Neutrophil (primary cell): Measurements from ENCODE around the gene GSC2.
A peak's percentile ranks its signal among the peaks of the same experiment; 100 is the strongest.

Source experiments
- H3K27ac ChIP-seq: fragments of 200-600 bp; sonication (generic); 2 replicates; pipeline ENCODE4 v1.5.1; 2016; ENCODE audit warnings: mild to moderate bottlenecking, moderate library complexity
- H3K27me3 ChIP-seq: fragments of 200-600 bp; sonication (generic); 2 replicates; pipeline ENCODE4 v1.6.0; 2016; ENCODE audit warnings: mild to moderate bottlenecking
- H3K36me3 ChIP-seq: fragments of 200-600 bp; sonication (generic); 2 replicates; pipeline ENCODE4 v1.5.1; 2017
- H3K4me1 ChIP-seq, 2 experiments: fragments of 200-600 bp in 1 of 2; sonication (generic) in 1 of 2; 1 replicate in 1 of 2; 2 replicates in 1 of 2; pipeline versions ENCODE4 v1.5.1 to v1.6.1; 2013 to 2016; ENCODE audit warnings: low read depth in 1 of 2, low read length in 1 of 2, mild to moderate bottlenecking in 1 of 2, moderate library complexity in 1 of 2; ENCODE audit not compliant: control insufficient read depth in 1 of 2, insufficient read depth in 1 of 2
- H3K4me3 ChIP-seq, 2 experiments: fragments of 200-600 bp in 1 of 2; sonication (generic) in 1 of 2; 1 replicate in 1 of 2; 2 replicates in 1 of 2; pipeline ENCODE4 v1.5.1; 2013 to 2016; ENCODE audit warnings: low read depth in 1 of 2, low read length in 1 of 2, mild to moderate bottlenecking in 1 of 2, moderate library complexity in 1 of 2
- H3K9me3 ChIP-seq: fragments of 200-600 bp; sonication (generic); 2 replicates; pipeline ENCODE4 v1.5.1; 2016
- TF ChIP-seq, protein P1 (sequence below): fragments of 200-600 bp; sonication (generic); IDR thresholded peaks from 2 replicates; pipeline ENCODE4 v1.5.1; 2016; ENCODE audit warnings: antibody characterized with exemption

Gene GSC2

DNA sequence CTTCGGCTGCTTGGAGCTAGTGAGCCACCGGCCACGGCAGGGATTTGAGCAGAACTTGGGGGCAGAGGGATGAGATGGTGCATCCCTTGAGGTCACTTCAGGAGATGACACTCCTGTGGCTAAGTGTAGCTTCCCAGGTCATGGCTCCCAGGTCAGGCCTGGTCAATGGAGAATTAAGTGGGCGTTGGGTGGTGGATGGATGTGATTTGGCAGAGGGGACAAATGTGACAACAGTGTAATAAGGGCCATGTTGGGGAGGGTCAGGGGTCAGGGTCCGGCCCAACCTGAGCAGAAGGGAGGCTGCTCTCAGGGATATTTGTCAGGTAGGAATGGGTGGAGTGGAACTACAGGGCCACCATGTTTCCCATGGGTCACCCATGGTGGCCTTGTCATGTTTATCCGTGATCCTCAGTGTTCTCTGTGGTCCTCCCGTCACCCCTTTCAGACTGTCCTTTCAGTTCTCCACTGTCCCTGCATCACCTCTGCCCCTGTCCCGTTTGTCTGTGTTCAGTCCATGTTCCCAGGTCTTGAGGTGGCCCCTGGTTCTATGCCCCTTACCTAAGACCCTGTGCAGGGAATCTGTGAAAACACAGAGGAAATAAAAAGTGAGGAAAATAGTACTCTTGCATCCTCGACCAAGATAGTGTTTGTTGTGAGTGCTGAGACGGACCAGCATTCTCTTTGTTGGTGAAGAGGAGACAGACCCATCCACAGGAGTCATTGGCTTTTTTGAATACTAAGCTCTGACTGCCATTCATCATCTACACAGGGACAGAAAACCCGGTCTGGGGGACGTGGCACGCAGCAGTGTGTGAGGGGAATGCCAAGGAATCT is 22.3 kb upstream of the GSC2 start:
- Histone ChIP-seq H3K4me3 (peak overlapping the region; percentile 79 to 92), H3K4me1 (peaks cover 31 to 32% of the 10 kb centered on the region in 2 experiments), H3K36me3 (peaks cover 17% of the 10 kb centered on the region), H3K9me3 (no peaks in the 10 kb centered on the region), H3K27me3 (peaks cover 39% of the 10 kb centered on the region), H3K27ac (peak overlapping the region; percentile 26)
- TF ChIP-seq, protein P1, sequence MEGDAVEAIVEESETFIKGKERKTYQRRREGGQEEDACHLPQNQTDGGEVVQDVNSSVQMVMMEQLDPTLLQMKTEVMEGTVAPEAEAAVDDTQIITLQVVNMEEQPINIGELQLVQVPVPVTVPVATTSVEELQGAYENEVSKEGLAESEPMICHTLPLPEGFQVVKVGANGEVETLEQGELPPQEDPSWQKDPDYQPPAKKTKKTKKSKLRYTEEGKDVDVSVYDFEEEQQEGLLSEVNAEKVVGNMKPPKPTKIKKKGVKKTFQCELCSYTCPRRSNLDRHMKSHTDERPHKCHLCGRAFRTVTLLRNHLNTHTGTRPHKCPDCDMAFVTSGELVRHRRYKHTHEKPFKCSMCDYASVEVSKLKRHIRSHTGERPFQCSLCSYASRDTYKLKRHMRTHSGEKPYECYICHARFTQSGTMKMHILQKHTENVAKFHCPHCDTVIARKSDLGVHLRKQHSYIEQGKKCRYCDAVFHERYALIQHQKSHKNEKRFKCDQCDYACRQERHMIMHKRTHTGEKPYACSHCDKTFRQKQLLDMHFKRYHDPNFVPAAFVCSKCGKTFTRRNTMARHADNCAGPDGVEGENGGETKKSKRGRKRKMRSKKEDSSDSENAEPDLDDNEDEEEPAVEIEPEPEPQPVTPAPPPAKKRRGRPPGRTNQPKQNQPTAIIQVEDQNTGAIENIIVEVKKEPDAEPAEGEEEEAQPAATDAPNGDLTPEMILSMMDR, result no peak

DNA sequence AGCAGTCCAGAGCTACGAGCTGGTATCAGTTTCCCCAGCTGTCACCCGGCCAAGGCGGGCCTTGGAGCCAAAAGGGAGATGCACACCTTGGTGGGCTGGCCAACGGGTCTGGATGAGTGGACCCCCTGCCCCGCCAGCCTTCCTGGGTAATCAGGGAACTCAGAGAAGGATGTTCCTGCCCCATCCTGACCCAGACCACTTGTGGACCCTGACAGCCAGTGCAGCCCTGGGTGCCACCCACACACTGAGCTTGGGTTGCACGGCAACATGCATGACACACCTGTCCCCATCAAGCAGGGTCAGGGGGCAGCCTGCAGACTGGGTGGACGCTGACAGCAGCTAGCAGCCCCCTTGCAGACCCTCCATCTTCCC is 19.8 kb upstream of the GSC2 start:
- peaks cover 29% of the 10 kb centered on the region in 2 experiments for H3K4me1 ChIP-seq

DNA sequence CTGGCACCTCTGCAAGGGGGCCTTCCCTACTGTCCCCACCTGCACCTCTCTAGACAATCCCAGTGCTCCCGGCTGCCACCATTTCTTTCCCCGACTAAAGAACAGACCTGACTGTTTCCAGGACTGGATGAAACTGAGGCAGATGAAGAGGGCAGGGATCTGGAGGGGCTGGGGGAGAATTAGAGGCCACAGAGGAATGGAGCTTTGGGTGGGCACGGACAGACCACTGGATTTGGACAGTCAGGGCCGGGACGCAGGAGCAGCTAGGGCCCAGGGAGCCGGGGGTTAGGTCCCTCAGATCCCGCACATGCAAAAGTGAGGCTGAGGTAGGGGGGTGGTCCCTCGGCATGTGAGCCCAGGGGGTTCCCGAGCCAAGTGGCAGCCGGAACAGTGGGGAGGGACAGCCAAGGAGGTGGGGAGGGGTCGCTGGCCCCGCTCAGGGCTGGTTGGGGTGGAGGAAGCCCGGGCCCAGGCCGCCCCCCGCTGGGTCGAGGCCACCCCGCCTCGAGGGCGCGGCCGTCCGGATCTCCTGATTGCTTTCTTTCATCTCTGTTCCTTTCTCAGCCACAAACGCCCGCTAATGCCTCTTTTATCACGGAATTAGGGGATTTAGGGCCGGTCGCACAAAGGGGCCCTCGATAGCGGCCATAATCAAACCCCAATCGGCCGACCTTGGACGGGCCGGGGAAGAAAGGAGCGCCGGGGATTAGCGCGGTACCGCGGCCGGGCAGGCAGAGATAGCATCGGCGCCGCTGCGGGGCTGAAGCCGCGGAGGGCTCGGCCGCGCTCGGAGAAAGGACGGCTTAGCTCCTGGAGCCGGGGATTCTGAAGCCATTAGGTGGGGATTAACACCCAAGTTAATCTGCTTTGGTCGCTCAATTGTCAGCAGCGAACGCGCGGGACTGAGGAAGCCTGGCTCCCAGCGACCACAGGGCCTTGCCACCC is 19.2 kb upstream of the GSC2 start:
- Histone ChIP-seq H3K4me1 (peaks cover 23% of the 10 kb centered on the region in 2 experiments), H3K27ac (no peak overlapping the region), H3K27me3 (peaks cover 66% of the 10 kb centered on the region), H3K9me3 (no peaks in the 10 kb centered on the region), H3K4me3 (no peak overlapping the region), H3K36me3 (no peaks in the 10 kb centered on the region)
- TF ChIP-seq, protein P1, result no peak

More for the DNA sequence above, 19.8 kb upstream of the GSC2 start:
- Histone ChIP-seq H3K4me3 (no peak overlapping the region), H3K9me3 (no peaks in the 10 kb centered on the region), H3K27ac (no peak overlapping the region), H3K27me3 (peaks cover 64% of the 10 kb centered on the region), H3K36me3 (no peaks in the 10 kb centered on the region)
- TF ChIP-seq, protein P1, result no peak

DNA sequence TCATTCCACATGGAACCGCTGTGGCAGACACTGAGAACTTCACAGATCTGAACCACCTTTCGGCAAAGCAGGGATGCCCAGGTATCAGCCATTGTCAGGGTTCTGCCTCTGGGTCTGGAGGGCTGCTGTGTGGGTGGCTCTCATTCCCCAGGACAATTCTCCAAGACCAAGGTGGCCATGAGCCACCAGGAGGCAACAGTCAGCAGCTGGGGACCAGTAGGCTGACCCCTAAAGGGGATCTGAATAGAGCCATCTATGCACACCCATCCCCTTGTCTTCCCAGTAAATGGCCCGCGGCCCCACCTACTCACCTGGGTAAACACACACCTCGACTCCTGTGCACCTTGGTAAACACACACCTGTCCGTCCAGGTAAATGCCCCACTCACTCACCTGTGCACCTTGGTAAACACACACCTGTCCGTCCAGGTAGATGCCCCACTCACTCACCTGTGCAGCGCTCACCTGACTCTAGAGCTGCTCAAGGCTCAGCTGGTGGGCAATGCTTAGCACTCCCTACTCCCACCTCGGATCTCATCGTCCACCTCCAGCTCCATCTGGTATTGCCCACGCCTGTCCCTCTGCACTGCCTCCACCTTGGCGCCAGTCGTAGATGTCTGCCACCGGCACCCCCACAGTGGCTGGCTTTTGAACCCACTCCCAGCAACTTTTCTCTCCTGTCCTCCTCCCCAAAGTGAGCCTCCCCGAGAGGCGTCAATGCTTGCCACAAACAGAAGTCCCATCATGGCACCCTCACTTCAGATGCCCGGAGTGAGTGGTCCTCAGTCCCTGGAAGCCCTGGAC is 18.2 kb upstream of the GSC2 start:
- Histone ChIP-seq H3K27ac (no peak overlapping the region), H3K4me3 (no peak overlapping the region), H3K36me3 (no peaks in the 10 kb centered on the region), H3K27me3 (peaks cover 66% of the 10 kb centered on the region), H3K4me1 (peaks cover 16% of the 10 kb centered on the region in 2 experiments), H3K9me3 (no peaks in the 10 kb centered on the region)
- TF ChIP-seq, protein P1, result no peak
